Measurements from ENCODE around the gene KCNK1. TPM values are rescaled to one million over a fixed set of nuclear protein-coding genes. Genes with fewer than 3 reads are reported as not detected.

The KCNK1 gene
- total RNA-seq, 1 donor from 2014 or later, result 6.3 TPM

DNA sequence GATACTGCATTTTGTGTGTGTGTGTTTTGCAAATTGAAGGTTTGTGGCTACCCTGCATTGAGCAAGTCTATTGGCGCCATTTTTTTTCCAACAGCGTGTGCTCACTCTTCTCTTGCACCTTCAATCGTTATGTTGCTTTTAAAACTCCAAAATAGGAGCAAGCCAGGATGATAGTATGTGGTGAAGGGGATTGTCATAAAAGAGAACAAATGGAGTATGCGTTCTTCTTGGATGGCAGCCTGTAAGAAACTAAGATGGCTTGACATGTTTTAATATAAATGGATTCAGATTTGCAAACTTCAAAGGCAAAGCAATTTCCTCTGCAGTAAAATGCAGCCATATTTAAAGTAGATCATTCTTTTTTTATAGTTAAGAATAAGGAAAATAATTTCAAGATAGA is 43.2 kb upstream of the KCNK1 start:
- H3K27me3 ChIP-seq (ENCODE audit: control insufficient read depth, insufficient read depth, low read length), result no peaks in the 10 kb centered on the region
- H3K36me3 ChIP-seq (ENCODE audit: control insufficient read depth, insufficient read depth, low read length), result no peaks in the 10 kb centered on the region
- no peak overlapping the region for H3K4me3 ChIP-seq (ENCODE audit: low read depth, low read length)
- DNase-seq (ENCODE audit: low read depth), result no peak
- TF ChIP-seq CTCF (IDR thresholded peaks at IDR 0.05; ENCODE audit: insufficient read depth, low read length, poor library complexity, severe bottlenecking), result no peak

GRCh38 chr1:233572896-233573295 is 41.0 kb upstream of the KCNK1 start:
- no peaks in the 10 kb centered on the region for H3K27me3 ChIP-seq (ENCODE audit: control insufficient read depth, insufficient read depth, low read length)
- TF ChIP-seq CTCF (IDR thresholded peaks at IDR 0.05; ENCODE audit: insufficient read depth, low read length, poor library complexity, severe bottlenecking), result no peak
- H3K4me3 ChIP-seq (ENCODE audit: low read depth, low read length), result no peak overlapping the region
- H3K36me3 ChIP-seq (ENCODE audit: control insufficient read depth, insufficient read depth, low read length), result no peaks in the 10 kb centered on the region
- no peak for DNase-seq (ENCODE audit: low read depth)

DNA sequence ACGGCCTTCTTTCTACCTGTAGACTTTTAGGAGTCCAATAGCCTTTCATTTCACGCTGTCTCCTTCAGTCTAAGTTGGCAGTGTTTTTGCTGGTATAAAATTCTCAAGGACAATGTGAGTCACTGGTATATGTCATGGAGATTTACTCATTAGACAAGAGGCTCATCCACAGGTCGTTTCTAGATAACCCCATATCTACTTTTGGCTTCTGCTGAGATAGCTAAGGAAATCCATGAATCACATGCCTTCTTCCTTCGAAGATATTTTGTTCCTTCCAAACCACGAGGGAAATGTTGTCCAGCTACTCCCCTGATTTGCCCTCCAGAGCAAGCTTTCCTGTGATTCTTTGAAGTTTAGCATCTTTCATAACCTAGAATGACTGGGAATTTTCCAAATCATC is 38.5 kb upstream of the KCNK1 start:
- TF ChIP-seq CTCF (IDR thresholded peaks at IDR 0.05; ENCODE audit: insufficient read depth, low read length, poor library complexity, severe bottlenecking), result no peak
- no peak for DNase-seq (ENCODE audit: low read depth)
- H3K36me3 ChIP-seq (ENCODE audit: control insufficient read depth, insufficient read depth, low read length), result no peaks in the 10 kb centered on the region

GRCh38 chr1:233582439-233582838 is 31.5 kb upstream of the KCNK1 start:
- no peaks in the 10 kb centered on the region for H3K27me3 ChIP-seq (ENCODE audit: control insufficient read depth, insufficient read depth, low read length)
- TF ChIP-seq CTCF (IDR thresholded peaks at IDR 0.05; ENCODE audit: insufficient read depth, low read length, poor library complexity, severe bottlenecking), result no peak
- H3K36me3 ChIP-seq (ENCODE audit: control insufficient read depth, insufficient read depth, low read length), result no peaks in the 10 kb centered on the region
- no peak overlapping the region for H3K4me3 ChIP-seq (ENCODE audit: low read depth, low read length)
- DNase-seq (ENCODE audit: low read depth), result no peak

More for the DNA sequence above, 38.5 kb upstream of the KCNK1 start:
- no peaks in the 10 kb centered on the region for H3K27me3 ChIP-seq (ENCODE audit: control insufficient read depth, insufficient read depth, low read length)
- H3K4me3 ChIP-seq (ENCODE audit: low read depth, low read length), result no peak overlapping the region

GRCh38 chr1:233584376-233584775 is 29.5 kb upstream of the KCNK1 start:
- Histone ChIP-seq H3K4me3 (ENCODE audit: low read depth, low read length) (no peak overlapping the region), H3K27me3 (ENCODE audit: control insufficient read depth, insufficient read depth, low read length) (no peaks in the 10 kb centered on the region), H3K36me3 (ENCODE audit: control insufficient read depth, insufficient read depth, low read length) (no peaks in the 10 kb centered on the region)
- no peak for TF ChIP-seq CTCF (IDR thresholded peaks at IDR 0.05; ENCODE audit: insufficient read depth, low read length, poor library complexity, severe bottlenecking)
- DNase-seq (ENCODE audit: low read depth), result no peak

DNA sequence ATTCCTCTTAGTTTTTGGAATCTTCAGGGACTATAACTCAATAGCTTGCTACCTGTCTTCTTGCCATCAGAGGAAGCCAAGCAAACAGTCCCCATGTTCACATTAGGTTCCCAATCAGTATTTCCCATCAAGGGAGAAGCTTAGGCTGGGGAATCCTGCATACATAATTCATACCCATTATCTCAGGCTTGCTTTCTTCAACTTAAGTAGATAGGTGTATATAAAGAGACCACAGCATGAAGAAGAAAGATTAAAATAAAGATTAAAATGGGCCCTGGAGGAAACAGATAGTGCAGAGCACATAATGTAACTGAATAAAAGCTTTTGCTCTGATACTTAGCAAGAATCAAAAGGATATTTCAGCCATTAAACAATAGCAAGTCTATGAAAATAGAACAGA is 29.0 kb upstream of the KCNK1 start:
- no peak overlapping the region for H3K4me3 ChIP-seq (ENCODE audit: low read depth, low read length)
- no peak for TF ChIP-seq CTCF (IDR thresholded peaks at IDR 0.05; ENCODE audit: insufficient read depth, low read length, poor library complexity, severe bottlenecking)
- no peaks in the 10 kb centered on the region for H3K36me3 ChIP-seq (ENCODE audit: control insufficient read depth, insufficient read depth, low read length)
- DNase-seq (ENCODE audit: low read depth), result no peak
- no peaks in the 10 kb centered on the region for H3K27me3 ChIP-seq (ENCODE audit: control insufficient read depth, insufficient read depth, low read length)

Data from kidney epithelial cell (primary cell).